HG03103 (cell line): ENCODE measurements around the gene THAP5.
"Not testable (repeated sequence)": the region's sequence is repeated elsewhere in the genome, so short reads cannot be mapped to it uniquely, and the experiment has no call there.

Experiments
- ATAC-seq: cut with Tn5 transposase; IDR thresholded peaks from one replicate; pipeline ENCODE4 v1.9.1; 2021; ENCODE audit warnings: low read depth; ENCODE audit not compliant: unreplicated experiment

The THAP5 gene

GRCh38 chr7:108585843-108586242, 16.3 kb upstream of the THAP5 start:
- ATAC-seq = no peak

- no peak for ATAC-seq
Measured at GRCh38 chr7:108584211-108584610, 14.7 kb upstream of the THAP5 start.

- no peak for ATAC-seq
Measured at GRCh38 chr7:108581655-108582491, 12.4 kb upstream of the THAP5 start.

GRCh38 chr7:108580298-108580697, 10.8 kb upstream of the THAP5 start:
- no peak for ATAC-seq

- ATAC-seq = no peak
Measured at GRCh38 chr7:108578937-108579336, 9.4 kb upstream of the THAP5 start.

- no peak for ATAC-seq
Measured at GRCh38 chr7:108576116-108576515, 6.6 kb upstream of the THAP5 start.

- ATAC-seq = no peak
Measured at GRCh38 chr7:108575156-108575555, 5.7 kb upstream of the THAP5 start.

GRCh38 chr7:108572480-108572879, 3.0 kb upstream of the THAP5 start:
- no peak for ATAC-seq

- ATAC-seq = peak; percentile 18
Measured at GRCh38 chr7:108570146-108570755, 745 bp upstream of the THAP5 start.

- no peak for ATAC-seq
Measured at GRCh38 chr7:108568801-108569380, 615 bp downstream of the THAP5 start.

- ATAC-seq = no peak
Measured at GRCh38 chr7:108565987-108566386, 3.5 kb downstream of the THAP5 start.

- no peak for ATAC-seq
Measured at GRCh38 chr7:108561047-108561619, 8.4 kb downstream of the THAP5 start.

GRCh38 chr7:108559253-108559652, 10.3 kb downstream of the THAP5 start:
- no peak for ATAC-seq

- no peak for ATAC-seq
Measured at GRCh38 chr7:108557617-108558016, 11.9 kb downstream of the THAP5 start.

- ATAC-seq = no peak
Measured at GRCh38 chr7:108557191-108557590, 12.3 kb downstream of the THAP5 start.

- ATAC-seq = not testable (repeated sequence)
Measured at GRCh38 chr7:108556665-108557064, 12.8 kb downstream of the THAP5 start.

GRCh38 chr7:108548141-108548896, 21.2 kb downstream of the THAP5 start:
- not testable (repeated sequence) for ATAC-seq

- ATAC-seq = no peak
Measured at GRCh38 chr7:108541478-108541877, 28.0 kb downstream of the THAP5 start.

GRCh38 chr7:108538685-108539084, 30.8 kb downstream of the THAP5 start:
- ATAC-seq = not testable (repeated sequence)

GRCh38 chr7:108538236-108538635, 31.3 kb downstream of the THAP5 start:
- ATAC-seq = not testable (repeated sequence)

- ATAC-seq = no peak
Measured at GRCh38 chr7:108537229-108537628, 32.3 kb downstream of the THAP5 start.
